Muscle of leg (tissue), 11 donors: ENCODE measurements around the gene OSCAR. TPM values are rescaled to one million over a fixed set of nuclear protein-coding genes. Genes with fewer than 3 reads are reported as not detected.

Experiments used
- DNase-seq: peaks from one replicate; pipeline ENCODE4 v3.0.0; 2013
- H3K27ac ChIP-seq: one replicate; pipeline ENCODE4 v1.5.1; 2013; ENCODE audit warnings: mild to moderate bottlenecking, low read length, control low read depth
- H3K27me3 ChIP-seq: one replicate; pipeline ENCODE4 v1.6.1; 2013; ENCODE audit warnings: low read length; ENCODE audit not compliant: control insufficient read depth, insufficient read depth
- H3K36me3 ChIP-seq: one replicate; pipeline ENCODE4 v1.6.1; 2013; ENCODE audit warnings: low read length; ENCODE audit not compliant: control insufficient read depth, insufficient read depth
- H3K4me1 ChIP-seq: one replicate; pipeline ENCODE4 v1.6.1; 2013; ENCODE audit warnings: low read length; ENCODE audit not compliant: control insufficient read depth, insufficient read depth
- H3K4me3 ChIP-seq: one replicate; pipeline ENCODE4 v1.5.1; 2013; ENCODE audit warnings: low read length, control low read depth
- H3K9me3 ChIP-seq: replicated peaks from 2 replicates; pipeline ENCODE4 v1.6.1; 2013; ENCODE audit warnings: low read depth, low read length; ENCODE audit not compliant: control insufficient read depth
- WGBS: methylation state at CpG from one replicate; pipeline ENCODE4 v1.1.5; 2013; ENCODE audit warnings: missing lambda C conversion rate; ENCODE audit not compliant: insufficient coverage; 5-methylcytosine and 5-hydroxymethylcytosine counted together
- polyA plus RNA-seq, 8 donors: library from polyadenylated mRNA; unstranded; fragments of 120-200 nt; gene quantifications; one replicate each; pipeline versions ENCODE4 v1.2.1 to v1.2.3, GENCODE V29; 2013; ENCODE audit warnings: inconsistent platforms in 1 of 8, low replicate concordance in 1 of 8; ENCODE audit not compliant: insufficient read length in 8 of 8, insufficient read depth in 1 of 8
- total RNA-seq: library from RNA; stranded (reverse); fragments of 120-200 nt; gene quantifications from one replicate; pipeline ENCODE4 v1.2.4, GENCODE V29; 2013

Gene OSCAR
- total and polyA plus RNA-seq, 9 donors, result 0.09 to 0.74 (median 0.47) TPM

DNA sequence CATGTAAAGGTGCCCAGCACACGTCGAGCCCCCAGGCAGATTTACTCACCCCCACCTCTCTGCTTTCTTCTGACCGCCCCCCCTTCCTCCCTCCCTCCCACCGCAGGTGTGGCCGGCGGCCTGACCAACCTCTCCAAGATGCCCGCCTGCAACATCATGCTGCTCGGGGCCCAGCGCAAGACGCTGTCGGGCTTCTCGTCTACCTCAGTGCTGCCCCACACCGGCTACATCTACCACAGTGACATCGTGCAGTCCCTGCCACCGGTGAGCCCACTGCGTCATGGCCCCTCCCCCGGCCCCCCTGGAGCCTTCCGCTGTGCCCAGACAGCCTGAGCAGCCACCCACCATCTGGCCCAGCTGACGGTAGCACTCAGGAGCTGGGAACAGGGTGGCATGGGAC, 23.8 kb upstream of the OSCAR start:
- WGBS, result 91% methylated on average over 19 of the region's 19 CpGs
- Histone ChIP-seq H3K27ac (no peak overlapping the region), H3K4me3 (no peak overlapping the region), H3K27me3 (no peaks in the 10 kb centered on the region), H3K9me3 (no peaks in the 10 kb centered on the region), H3K36me3 (peaks cover 91% of the 10 kb centered on the region), H3K4me1 (no peaks in the 10 kb centered on the region)
- DNase-seq, result no peak

DNA sequence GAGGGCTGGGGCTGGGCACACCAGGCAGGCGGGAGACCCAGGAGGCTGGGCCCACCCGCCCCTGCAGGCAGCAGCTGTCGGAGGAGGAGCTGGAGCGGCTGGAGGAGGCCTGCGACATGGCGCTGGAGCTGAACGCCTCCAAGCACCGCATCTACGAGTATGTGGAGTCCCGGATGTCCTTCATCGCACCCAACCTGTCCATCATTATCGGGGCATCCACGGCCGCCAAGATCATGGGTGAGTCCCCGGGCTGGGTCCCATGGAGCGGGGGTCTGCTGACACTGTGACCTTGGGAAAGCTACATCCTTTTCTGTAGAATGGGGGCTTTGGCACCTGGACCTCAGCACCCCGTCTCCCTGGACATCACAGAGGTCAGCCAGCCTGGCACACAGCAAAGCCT, 23.1 kb upstream of the OSCAR start:
- WGBS, result 88% methylated on average over 15 of the region's 17 CpGs
- DNase-seq, result no peak
- no peaks in the 10 kb centered on the region for H3K9me3 ChIP-seq
- no peak overlapping the region for H3K27ac ChIP-seq
- H3K4me3 ChIP-seq, result no peak overlapping the region
- H3K4me1 ChIP-seq, result no peaks in the 10 kb centered on the region
- no peaks in the 10 kb centered on the region for H3K27me3 ChIP-seq
- peaks cover 85% of the 10 kb centered on the region for H3K36me3 ChIP-seq

DNA sequence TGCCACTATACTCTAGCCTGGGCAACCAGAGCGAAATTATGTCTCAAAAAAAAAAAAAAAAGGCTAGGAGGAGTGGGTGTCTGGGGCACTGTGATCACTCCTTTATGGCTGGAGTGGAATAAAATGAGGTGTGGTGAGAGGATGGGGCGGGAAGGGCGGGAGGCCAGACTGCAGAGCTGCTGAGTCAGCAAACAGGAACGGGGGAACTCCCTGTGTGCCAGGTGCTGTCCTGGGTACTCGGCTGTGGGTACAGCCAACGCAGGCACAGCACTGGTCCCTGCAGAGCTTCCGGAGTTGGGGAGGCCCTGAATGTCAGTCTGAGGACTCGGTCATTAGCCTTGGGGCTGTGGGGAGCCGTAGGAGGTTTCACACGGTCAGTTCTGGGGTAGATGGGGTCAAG, 20.7 kb upstream of the OSCAR start:
- WGBS, result 96% methylated on average over 7 of the region's 10 CpGs
- Histone ChIP-seq H3K27me3 (no peaks in the 10 kb centered on the region), H3K27ac (no peak overlapping the region), H3K4me1 (peaks cover 4% of the 10 kb centered on the region), H3K36me3 (peaks cover 74% of the 10 kb centered on the region), H3K4me3 (no peak overlapping the region), H3K9me3 (no peaks in the 10 kb centered on the region)
- no peak for DNase-seq

DNA sequence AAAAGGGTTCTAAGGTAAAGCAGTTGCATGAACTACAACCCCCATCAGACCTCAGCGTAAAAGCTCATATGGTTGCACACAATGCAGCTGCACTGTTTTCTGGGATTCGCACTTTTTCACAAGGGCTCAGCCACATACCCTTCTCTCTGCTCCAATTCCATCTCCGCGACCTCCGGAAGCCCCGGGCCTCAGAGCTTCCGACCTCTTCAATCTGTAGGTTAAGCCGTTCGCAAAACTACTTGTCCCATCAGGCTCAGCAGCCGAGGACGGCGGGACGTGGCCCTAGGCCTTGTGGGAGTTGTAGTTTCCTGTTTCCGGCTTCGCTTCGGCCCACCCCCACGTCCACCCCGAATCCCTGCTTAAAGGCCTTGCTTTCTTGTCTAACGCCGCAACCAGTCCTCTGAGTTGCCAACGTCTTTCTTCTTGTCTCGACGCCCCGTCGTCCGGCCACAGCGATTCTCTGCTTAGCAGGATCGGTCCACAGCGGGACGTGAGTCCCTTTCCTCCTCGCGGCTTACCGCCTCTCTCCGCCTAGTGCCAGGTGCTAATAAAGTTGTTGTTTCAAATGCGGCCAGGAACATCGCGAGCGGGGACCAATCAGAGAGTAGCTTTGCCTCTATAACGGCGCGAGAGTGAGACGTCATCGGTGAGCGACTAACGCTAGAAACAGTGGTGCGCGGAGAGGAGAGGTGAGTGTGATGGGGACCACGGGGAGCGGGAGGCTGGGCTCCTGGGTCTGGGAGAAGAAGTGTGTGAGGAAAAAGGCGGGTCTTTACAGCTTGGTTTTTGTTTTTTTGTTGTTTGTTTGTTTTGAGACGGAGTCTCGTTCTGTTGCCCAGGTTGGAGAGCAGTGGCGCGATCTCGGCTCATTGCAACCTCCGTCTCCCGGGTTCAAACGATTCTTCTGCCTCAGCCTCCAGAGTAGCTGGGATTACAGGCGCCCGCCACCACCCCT, 14.8 kb upstream of the OSCAR start, which contains the start of the genes PRPF31 and TFPT:
PRPF31 (plus strand) TSS at position 646 of the 955 bp plus-strand sequence. CDS start 2,525 bp downstream, outside the sequence.
TFPT (minus strand) TSS at position 549 of the 955 bp plus-strand sequence; CDS start at position 161, 388 bp downstream.
- H3K9me3 ChIP-seq, result no peaks in the 10 kb centered on the region
- H3K36me3 ChIP-seq, result peaks cover 30% of the 10 kb centered on the region
- H3K27me3 ChIP-seq, result no peaks in the 10 kb centered on the region
- peaks cover 19% of the 10 kb centered on the region for H3K4me1 ChIP-seq
- H3K27ac ChIP-seq, result peak within 1 kb of the TSS; percentile 97
- DNase-seq, result peak; percentile 100
- peak within 1 kb of the TSS; percentile 89 for H3K4me3 ChIP-seq
- under 1% methylated on average over 40 of the region's 60 CpGs for whole genome bisulfite sequencing

DNA sequence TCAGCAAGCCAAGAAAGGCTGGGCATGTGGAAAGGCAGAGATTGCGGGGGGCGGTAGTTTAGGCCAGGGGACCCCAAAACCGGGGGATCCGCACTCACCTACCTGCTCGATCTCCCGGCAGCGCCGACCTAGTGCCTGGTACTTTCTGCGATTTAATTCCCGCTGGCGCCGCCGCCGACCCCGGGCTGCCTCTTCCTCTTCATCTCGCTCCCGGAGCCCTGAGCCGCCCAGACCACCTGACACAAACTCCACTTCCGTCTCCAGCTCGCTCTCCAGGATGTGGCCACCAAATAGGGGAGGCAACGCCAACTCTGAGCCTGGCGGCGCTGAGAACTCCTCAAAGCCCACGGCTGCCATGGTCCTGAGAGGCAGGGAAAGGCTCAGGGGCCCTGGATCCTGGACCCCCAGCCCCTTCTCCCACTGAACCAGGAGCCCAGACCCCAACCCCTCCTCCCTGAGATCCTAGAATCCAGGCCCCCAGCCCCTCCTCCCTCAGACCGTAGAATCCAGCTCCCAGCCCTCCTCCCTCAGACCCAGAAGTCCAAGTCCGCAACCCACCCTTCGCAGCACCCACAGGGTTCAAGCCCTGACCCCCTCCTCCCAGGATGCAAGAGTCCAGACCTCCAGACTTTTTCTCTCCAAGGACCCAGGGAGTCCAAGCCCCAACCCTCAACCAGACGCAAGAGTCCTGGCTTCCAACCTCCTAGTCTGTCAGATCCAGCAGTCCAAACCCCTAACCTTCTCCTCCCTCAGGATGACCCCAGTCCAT, 13.9 kb upstream of the OSCAR start:
- H3K36me3 ChIP-seq, result peaks cover 30% of the 10 kb centered on the region
- no peaks in the 10 kb centered on the region for H3K9me3 ChIP-seq
- 19% methylated on average over 28 of the region's 28 CpGs for whole genome bisulfite sequencing
- H3K27ac ChIP-seq, result peak overlapping the region; percentile 97
- H3K4me1 ChIP-seq, result peaks cover 19% of the 10 kb centered on the region
- H3K27me3 ChIP-seq, result no peaks in the 10 kb centered on the region
- peak overlapping the region; percentile 89 for H3K4me3 ChIP-seq
- DNase-seq, result peak; percentile 45

DNA sequence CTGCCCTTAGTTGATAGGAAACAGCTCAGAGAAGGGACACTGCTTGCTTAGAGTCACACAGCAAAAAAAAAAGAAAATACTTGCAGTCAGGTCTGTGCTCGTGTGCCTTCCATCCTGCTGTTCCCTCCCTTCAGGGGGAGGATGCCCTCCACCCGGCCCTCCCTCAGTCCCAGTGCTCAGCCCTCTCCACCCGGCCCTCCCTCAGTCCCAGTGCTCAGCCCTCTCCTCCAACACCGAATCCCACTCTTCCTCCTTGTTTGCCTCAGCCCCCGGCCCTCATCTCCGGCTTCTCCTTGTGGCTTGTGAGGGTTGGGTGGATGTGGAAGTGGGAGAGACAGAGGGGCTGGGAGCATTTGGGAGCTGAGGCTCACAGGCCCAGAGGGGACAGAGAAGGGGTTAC, 9.0 kb upstream of the OSCAR start:
- WGBS, result 42% methylated on average over 3 of the region's 6 CpGs
- Histone ChIP-seq H3K9me3 (no peaks in the 10 kb centered on the region), H3K4me3 (no peak overlapping the region), H3K27me3 (no peaks in the 10 kb centered on the region), H3K36me3 (peaks cover 60% of the 10 kb centered on the region), H3K27ac (no peak overlapping the region), H3K4me1 (peaks cover 9% of the 10 kb centered on the region)
- no peak for DNase-seq

DNA sequence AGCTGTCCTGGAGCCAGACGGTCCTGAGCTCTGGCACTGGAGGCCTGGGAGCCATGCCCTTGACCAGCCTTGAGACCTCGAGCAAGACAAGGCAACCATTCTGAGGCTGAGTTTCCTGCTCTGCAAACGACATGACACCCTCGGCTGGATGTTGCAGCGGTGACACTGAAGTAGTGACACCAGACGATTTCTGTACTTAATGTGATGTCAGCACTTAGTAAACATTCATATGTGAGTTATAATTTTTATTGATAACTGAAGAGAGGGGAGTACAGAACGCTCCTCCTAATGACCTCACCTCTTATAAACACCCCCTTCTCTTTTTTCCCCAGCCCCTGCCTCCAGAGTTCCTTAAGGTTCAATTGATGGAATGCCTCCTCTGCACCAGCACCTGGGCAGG, 7.9 kb upstream of the OSCAR start:
- Histone ChIP-seq H3K4me1 (peaks cover under 1% of the 10 kb centered on the region), H3K9me3 (no peaks in the 10 kb centered on the region), H3K27ac (no peak overlapping the region), H3K4me3 (no peak overlapping the region), H3K36me3 (peaks cover 60% of the 10 kb centered on the region), H3K27me3 (no peaks in the 10 kb centered on the region)
- WGBS, result 71% methylated on average over 2 of the region's 7 CpGs
- no peak for DNase-seq

DNA sequence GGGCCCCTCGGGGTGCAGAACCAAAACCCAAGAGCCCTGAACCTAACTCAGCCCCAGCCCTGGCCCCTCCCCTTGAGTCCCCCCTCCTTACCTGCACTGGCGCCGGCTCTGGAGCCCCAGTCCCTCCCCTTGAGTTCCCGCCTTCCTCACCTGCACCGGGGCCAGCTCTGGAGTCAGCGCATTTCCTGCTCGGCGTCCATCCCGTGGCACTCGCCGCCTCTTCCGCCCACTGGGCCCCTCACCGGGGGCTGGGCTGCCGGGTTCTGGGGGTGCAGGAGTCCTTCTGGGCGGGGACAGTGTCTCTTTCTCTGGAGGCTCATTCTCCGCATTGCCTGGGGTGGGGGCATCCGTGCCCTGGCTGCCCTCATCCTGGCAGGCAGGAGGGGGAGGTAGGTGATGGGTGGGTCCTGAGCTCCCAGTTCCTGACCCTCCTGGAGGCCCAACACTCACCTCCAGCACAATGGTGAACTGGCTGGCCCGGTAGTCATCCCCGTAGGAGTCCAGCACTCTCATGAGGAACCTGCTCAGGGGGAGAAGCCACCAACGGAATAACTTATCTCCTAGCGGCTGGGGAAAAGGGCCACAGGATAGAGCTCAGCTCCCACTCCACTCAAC, 7.4 kb upstream of the OSCAR start:
- H3K27me3 ChIP-seq, result no peaks in the 10 kb centered on the region
- no peaks in the 10 kb centered on the region for H3K9me3 ChIP-seq
- no peak overlapping the region for H3K4me3 ChIP-seq
- H3K36me3 ChIP-seq, result peaks cover 60% of the 10 kb centered on the region
- no peak overlapping the region for H3K27ac ChIP-seq
- peaks cover 4% of the 10 kb centered on the region for H3K4me1 ChIP-seq
- 69% methylated on average over 17 of the region's 21 CpGs for WGBS
- no peak for DNase-seq

DNA sequence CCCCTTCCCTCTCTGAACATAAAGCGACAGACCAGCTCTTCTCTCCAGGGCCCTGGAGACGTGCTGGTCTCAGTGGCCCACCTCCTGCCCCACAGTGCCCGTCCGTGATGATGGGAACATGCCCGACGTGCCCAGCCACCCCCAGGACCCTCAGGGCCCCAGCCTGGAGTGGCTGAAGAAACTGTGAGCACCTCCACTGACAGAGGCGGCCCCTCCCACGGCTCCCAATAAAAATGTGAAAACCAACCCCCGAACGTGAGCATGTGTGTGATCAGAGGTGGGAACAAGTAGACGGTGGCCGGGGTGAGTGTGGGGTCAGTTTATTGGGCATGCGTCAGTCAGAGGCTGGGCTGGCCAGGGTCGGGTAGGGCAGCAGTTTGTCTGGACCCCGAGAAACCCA, 6.1 kb upstream of the OSCAR start:
- Histone ChIP-seq H3K4me1 (peaks cover 7% of the 10 kb centered on the region), H3K27me3 (no peaks in the 10 kb centered on the region), H3K27ac (no peak overlapping the region), H3K9me3 (no peaks in the 10 kb centered on the region), H3K4me3 (no peak overlapping the region), H3K36me3 (peaks cover 60% of the 10 kb centered on the region)
- DNase-seq, result no peak
- 71% methylated on average over 11 of the region's 15 CpGs for WGBS

DNA sequence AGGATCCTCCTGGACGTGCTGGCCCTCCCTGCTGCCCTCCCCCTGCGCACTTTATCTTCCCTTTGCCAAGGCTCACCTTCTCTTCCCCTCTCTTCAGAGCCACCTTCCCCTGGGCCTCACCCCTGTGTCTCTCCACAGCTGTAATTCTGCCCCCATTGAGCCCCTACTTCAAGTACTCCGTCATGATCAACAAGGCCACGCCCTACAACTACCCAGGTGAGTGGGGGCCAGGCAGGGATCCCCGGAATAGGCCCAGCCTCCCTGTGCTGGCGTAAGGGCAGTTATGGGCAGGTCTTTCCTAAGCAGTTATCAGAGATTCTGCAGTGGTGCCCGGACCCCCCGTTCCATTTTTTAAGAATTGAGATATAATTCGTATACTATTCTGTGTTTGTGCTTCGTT, 5.2 kb upstream of the OSCAR start:
- no peak overlapping the region for H3K4me3 ChIP-seq
- no peaks in the 10 kb centered on the region for H3K9me3 ChIP-seq
- H3K4me1 ChIP-seq, result peaks cover 7% of the 10 kb centered on the region
- H3K27me3 ChIP-seq, result no peaks in the 10 kb centered on the region
- peaks cover 57% of the 10 kb centered on the region for H3K36me3 ChIP-seq
- H3K27ac ChIP-seq, result no peak overlapping the region
- WGBS, result 89% methylated on average over 6 of the region's 10 CpGs
- no peak for DNase-seq
